GM12874 (cell line): ENCODE results near the gene RNF166.

Source experiments
- TF ChIP-seq, protein P1 (sequence below): IDR thresholded peaks from 2 replicates; pipeline ENCODE4 v1.5.1; 2011; ENCODE audit warnings: low read depth, mild to moderate bottlenecking, control low read depth, low read length, moderate library complexity; ENCODE audit not compliant: insufficient read depth

The RNF166 gene

DNA sequence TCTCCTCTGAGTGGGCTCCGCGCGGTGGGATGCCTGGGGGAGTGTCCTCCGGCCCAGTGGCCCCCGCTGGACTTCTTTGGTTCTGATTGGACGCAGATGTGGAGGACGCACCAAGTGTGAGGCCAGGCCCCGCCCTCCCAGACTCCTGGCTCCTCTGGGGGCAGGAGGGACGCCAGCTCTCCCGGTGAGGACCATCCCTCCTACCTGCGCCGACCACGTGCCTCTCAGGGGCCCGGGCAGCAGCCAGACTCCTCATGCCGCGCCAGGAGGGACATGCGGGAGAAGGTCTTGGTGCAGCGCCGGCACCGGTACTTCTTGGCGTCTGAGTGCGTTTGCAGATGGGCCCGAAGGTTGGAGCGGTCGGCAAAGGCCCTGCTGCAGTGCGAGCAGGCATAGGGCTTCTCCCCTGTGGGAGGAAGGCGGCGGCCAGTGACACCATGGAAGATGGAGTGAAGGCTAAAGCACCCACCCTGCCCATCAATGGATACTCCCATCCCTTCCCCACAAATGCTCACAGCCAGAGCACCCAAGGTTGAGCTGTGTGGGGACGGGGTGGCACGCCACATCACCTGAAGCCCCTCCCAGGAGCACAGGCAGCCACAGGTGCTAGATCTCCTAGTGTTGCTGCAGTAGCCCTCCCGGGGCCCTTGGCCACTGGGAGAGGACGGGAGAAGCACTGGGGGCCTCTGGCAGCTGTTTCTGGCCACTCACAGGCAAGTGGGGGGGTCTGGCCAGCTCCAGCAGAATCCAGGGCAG lies 27.8 kb downstream of the RNF166 start:
- TF ChIP-seq, protein P1, sequence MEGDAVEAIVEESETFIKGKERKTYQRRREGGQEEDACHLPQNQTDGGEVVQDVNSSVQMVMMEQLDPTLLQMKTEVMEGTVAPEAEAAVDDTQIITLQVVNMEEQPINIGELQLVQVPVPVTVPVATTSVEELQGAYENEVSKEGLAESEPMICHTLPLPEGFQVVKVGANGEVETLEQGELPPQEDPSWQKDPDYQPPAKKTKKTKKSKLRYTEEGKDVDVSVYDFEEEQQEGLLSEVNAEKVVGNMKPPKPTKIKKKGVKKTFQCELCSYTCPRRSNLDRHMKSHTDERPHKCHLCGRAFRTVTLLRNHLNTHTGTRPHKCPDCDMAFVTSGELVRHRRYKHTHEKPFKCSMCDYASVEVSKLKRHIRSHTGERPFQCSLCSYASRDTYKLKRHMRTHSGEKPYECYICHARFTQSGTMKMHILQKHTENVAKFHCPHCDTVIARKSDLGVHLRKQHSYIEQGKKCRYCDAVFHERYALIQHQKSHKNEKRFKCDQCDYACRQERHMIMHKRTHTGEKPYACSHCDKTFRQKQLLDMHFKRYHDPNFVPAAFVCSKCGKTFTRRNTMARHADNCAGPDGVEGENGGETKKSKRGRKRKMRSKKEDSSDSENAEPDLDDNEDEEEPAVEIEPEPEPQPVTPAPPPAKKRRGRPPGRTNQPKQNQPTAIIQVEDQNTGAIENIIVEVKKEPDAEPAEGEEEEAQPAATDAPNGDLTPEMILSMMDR, result no peak

DNA sequence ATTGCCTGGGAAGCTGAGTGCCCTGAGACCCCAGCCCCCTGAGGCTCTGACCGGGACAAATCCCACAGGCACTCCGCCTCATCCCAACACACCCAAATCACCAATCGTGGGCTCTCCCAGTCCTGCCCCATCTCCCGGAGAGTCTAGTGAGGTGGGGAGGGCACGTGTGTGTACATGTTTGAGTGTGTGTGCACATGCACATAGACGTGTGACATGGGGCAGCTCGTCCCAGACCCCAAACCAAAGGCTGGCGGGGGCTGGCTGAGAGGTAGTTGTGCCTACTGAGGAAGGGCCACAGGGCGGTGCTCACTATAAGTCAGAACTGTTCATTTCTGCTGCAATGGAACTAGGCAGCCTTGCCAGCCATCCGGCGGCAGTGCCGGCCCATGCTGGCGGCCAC lies 28.5 kb downstream of the RNF166 start:
- TF ChIP-seq, protein P1, result no peak

DNA sequence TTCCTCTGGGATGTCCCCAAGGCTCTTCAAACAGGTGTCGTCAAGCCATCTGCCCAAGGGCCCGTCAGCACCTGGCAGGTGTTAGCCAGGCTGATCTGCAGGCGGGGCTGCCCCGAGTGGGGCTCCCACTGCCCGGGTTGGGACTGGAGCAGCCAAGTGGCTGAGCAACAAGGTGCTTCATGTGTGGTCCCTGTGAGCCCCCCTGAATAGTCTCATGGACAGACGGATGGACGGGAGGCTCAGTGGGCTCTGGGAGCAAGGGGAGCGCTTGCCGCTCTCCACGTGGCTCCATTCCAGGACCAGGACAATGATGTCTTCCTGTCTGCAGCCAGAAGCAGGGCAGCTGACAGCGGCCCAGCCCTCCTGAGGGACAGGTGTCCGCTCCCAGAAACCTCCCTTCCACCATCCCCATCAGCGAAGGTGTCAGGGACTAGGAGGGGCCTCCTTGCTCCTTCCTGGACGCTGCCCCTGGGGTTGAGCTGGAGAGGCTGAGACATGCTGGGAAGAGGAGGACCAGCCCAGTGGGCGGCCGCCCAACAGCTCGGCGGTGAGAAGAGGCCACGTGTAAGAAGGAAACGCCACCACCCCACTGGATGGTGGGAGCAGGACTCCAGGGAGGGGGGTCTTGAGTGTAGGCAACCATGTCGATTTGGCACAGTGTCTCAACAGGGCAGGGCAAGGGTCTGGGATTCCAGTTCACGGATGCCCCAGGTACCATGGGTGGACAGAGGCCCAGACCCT lies 29.5 kb downstream of the RNF166 start:
- TF ChIP-seq, protein P1, result no peak

DNA sequence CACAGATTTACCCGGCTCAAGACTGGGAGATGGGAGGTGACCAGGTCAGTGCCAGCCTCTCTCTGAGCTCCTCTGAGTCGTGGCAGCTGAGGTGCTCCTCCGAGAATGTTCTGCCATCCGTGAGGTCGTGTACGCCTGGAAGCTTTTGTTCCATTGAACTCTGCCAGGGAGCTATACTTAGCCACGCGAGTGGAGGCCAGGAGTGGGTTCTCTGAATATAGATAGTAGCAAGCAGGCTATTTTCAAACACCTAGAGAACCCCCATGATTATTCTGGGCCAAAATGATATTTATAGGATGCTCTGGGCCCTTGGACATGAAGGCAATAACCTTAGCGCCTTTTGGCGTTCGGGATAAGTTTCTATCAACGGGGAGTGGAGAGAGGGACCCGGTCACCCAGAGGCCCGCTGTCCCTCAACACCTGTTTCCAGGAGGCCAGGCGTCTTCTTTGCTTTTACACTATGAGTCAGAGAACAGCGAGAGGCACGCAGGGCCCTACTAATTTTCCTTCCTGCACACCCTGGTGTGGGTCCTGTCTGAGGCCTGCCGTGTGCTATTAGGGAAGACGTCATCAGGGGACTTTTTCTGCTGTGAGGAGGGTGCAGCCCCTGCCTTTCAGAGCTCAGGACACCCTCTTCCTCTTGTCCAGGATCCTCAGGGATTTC lies 32.4 kb downstream of the RNF166 start:
- TF ChIP-seq, protein P1, result no peak

DNA sequence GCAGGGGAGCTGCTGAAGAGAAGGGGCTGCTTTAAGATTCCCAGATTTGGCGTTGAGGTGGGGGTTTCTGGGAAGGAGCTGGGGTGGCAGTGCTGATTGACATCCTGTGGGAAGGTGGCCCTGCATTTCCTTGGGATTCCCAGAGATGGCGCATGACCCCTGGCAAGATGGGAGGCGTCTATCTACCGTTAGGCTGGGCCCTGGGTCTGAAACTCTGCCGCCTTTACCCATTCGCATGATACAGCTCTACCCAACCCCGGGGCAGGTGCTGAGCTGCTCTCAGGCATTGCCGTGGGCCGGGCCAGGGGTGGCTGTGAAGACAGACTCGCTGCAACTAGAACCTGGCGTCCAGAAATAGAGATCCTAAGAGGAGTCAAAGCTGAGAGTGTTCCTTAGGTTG lies 33.4 kb downstream of the RNF166 start:
- TF ChIP-seq, protein P1, result 0 out of 2 replicates have a peak, but pooled peaks have one; percentile 3

DNA sequence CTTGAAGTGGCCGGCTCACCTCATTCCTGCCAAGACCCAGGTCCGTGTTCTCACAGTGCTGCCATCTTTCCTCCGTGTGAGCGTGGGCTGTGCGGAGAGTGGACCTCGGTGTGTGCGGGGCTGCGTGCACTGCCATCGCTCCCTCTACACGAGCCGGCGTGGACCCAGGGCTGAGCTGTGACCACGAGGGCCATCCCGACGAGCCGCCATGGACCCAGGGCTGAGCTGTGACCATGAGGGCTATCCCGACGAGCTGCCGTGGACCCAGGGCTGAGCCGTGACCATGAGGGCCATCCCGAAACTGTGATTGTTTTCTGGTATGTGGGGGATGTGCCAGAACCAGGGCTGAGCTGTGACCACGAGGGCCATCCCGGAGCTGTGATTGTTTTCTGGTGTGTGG lies 34.4 kb downstream of the RNF166 start:
- TF ChIP-seq, protein P1, result no peak

DNA sequence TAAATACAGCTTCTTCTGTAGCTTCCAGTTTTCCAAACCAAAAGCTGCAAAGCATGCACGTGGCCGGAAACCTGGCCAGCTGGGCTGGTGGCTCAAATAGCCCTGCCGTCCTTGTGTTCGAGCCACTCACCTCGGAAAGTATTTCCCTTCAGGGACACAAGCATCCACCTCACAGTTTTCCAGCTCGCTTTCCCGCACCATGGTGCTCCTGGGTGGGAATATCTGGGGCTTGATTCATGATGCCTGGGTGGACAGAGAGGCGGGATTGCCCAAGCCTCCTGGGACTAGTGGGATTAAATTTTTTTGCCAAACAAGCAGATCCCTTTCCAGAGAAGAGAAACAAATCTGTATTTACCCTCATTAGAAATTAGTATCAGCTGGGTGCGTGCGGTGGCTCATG lies 36.2 kb downstream of the RNF166 start:
- TF ChIP-seq, protein P1, result no peak
